ENCODE data around the gene ZER1. TPM values are rescaled to one million over a fixed set of nuclear protein-coding genes. Genes with fewer than 3 reads are reported as not detected.

The ZER1 gene
- total and polyA plus RNA-seq, 2 of the 8 experiments (the other 6 are each of a cell fraction or from before 2014, with no cell fraction given) = 20.5 to 26.6 TPM

DNA sequence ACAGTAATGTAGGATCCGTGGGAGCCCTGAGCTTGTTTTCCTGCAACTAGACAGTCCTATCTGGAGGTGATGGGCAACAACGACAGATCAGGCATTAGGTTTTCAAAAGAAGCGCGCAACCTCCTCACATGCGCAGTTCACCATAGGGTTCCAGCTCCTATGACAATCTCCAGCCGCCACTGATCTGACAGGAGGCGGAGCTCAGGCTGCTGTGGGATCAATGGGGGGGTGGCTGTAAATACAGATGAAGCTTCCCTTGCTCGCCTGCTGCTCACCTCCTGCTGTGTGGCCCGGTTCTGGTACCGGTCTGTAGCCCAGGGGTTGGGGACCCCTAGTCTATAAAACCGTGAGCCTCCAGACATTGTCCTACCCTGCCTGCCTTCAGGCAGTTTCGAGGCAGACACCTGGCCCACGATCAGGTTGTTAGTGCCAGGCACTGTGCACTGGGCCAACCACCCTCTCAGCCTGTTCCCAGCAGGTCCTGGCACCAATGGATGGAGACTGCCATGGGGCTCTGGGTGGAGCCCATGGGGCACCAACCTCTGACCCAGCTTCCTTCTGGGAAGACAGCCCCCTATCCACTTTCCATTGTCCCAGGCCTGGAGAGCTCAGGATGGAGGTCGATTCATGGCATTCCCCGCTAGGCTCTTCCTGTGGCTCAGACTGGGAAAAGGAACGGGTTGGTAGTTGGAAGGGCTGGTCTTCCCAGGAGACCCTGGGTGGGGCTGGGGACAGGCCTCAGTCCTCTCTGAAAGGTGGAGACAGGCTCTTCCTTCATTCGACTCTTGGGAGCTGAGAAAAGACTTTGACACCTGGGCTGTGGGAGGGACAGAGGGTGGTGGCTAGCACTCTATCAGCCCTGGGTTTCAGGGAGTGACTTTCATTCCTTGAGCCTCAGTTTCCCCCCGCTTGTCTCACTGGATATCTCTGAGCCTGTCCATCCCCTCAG, 48.3 kb upstream of the ZER1 start:
- no peak for DNase-seq (ENCODE audit: low read depth in 1 of 2, low spot score in 2 of 2)

More for the DNA sequence above, 48.3 kb upstream of the ZER1 start:
- Histone ChIP-seq H3K4me2 (ENCODE audit: insufficient read depth in 1 of 2, low read depth in 2 of 2, low read length in 2 of 2) (peak overlapping the region; percentile 64 to 91; a peak in 1 of 4 replicates), H3K14ac (ENCODE audit: insufficient read length) (no peak overlapping the region), H3K23me2 (ENCODE audit: low read depth, low read length) (peaks cover 7% of the 10 kb centered on the region; the same call in 1 of the 2 replicates), H3K9me3 (ENCODE audit: insufficient read depth in 2 of 2, low read depth in 1 of 2, low read length in 1 of 2) (no peaks in the 10 kb centered on the region), H3K79me2 (ENCODE audit: control insufficient read depth in 1 of 2, insufficient read depth in 2 of 2, low read length in 2 of 2) (no peaks in the 10 kb centered on the region), H3K56ac (replicated peaks; ENCODE audit: insufficient read length, low read depth, low read length) (no peak overlapping the region), H2BK20ac (ENCODE audit: low read length) (no peak overlapping the region), H2AFZ (ENCODE audit: low read length) (no peak overlapping the region), H2BK12ac (ENCODE audit: low read depth, low read length) (no peak overlapping the region), H3K4ac (replicated peaks; ENCODE audit: insufficient read length, low read depth, low read length) (no peak overlapping the region), H4K8ac (ENCODE audit: extremely low read depth, insufficient read depth, low read length) (no peak overlapping the region; the same call in 1 of the 2 replicates), H3K23ac (ENCODE audit: insufficient read length) (no peak overlapping the region), H3K18ac (ENCODE audit: extremely low read depth, low read length) (no peak overlapping the region), H4K5ac (ENCODE audit: insufficient read length, low read depth, low read length) (no peak overlapping the region), H2BK15ac (ENCODE audit: low read length) (no peak overlapping the region), H3K4me1 (replicated peaks in 1 of 4; ENCODE audit: control insufficient read depth in 3 of 4, insufficient read depth in 4 of 4, low read length in 3 of 4) (peaks cover 0 to 11% (median 3%) of the 10 kb centered on the region in 4 experiments; a peak in 2 of 7 replicates), H2AK5ac (ENCODE audit: low read depth, low read length) (no peak overlapping the region), H2BK5ac (ENCODE audit: low read depth, low read length) (no peak overlapping the region), H4K20me1 (replicated peaks in 1 of 2; ENCODE audit: control insufficient read depth in 1 of 2, insufficient read depth in 2 of 2, low read length in 2 of 2) (peaks cover 5 to 22% of the 10 kb centered on the region in 2 experiments), H3K27me3 (replicated peaks in 1 of 4; ENCODE audit: control insufficient read depth in 3 of 4, extremely low read depth in 1 of 4, insufficient read depth in 3 of 4, low read length in 3 of 4) (no peaks in the 10 kb centered on the region), H4K91ac (replicated peaks; ENCODE audit: insufficient read length, low read length) (no peak overlapping the region), H2BK120ac (replicated peaks; ENCODE audit: low read depth, low read length) (no peak overlapping the region), H3K9ac (replicated peaks in 1 of 4; ENCODE audit: extremely low read depth in 1 of 4, low read depth in 3 of 4, low read length in 3 of 4) (no peak overlapping the region), H3K27ac (ENCODE audit: low read depth, low read length) (no peak overlapping the region), H3K79me1 (ENCODE audit: low read depth, low read length) (no peaks in the 10 kb centered on the region; the same call in 1 of the 2 replicates), H3K36me3 (ENCODE audit: control insufficient read depth in 2 of 4, insufficient read depth in 4 of 4, low read length in 3 of 4) (peaks cover 17 to 37% (median 28%) of the 10 kb centered on the region in 4 experiments), H3K4me3 (ENCODE audit: extremely low read depth in 1 of 4, insufficient read depth in 2 of 4, low read depth in 3 of 4, low read length in 4 of 4) (no peak overlapping the region)
- WGBS, 2 experiments (ENCODE audit: extremely low coverage in 1 of 2, insufficient coverage in 1 of 2, insufficient read length in 1 of 2, insufficient replicate concordance in 2 of 2, low coverage in 1 of 2, low lambda C conversion rate in 2 of 2, missing lambda C conversion rate in 1 of 2) = 86% methylated on average over 18 of the region's 18 CpGs; no CpG with 5 or more reads in 1 of the 2 experiments
- FAIRE-seq = no peak
- POLR2A ChIA-PET (ENCODE audit: partially characterized antibody) = interaction anchor here (0.9 to 5.1 kb wide), 26 partner anchors 8 to 250 kb away, joined by 3 to 62 read pairs (median 3); partner anchors contain the start of genes DOLK, KYAT1, LRRC8A and NUP188
- CTCF ChIA-PET (ENCODE audit: partially characterized antibody) = interaction anchor here (0.8 to 2.6 kb wide), 11 partner anchors 9 to 118 kb away, joined by 3 to 10 read pairs (median 3); partner anchors contain the start of genes PKN3 and ZER1
- no peak for TF ChIP-seq NRF1 (IDR thresholded peaks at IDR 0.05; ENCODE audit: low read depth, low read length)
- TF ChIP-seq POLR2A (IDR thresholded peaks at IDR 0.05; ENCODE audit: control extremely low read depth in 1 of 2, low read depth in 2 of 2, low read length in 2 of 2) = peak in 1 of 2 experiments; percentile 45; a peak in 1 of 3 replicates
- TF ChIP-seq POLR2AphosphoS5 (IDR thresholded peaks at IDR 0.05; ENCODE audit: low read depth, low read length) = no peak
